H9 (cell line): ENCODE measurements around the gene FASLG. TPM values are rescaled to one million over a fixed set of nuclear protein-coding genes. Genes with fewer than 3 reads are reported as not detected.

Experiments
- DNase-seq: peaks from one replicate; pipeline ENCODE4 v3.0.0-alpha.2; 2017
- H2AFZ ChIP-seq: one replicate; pipeline ENCODE4 v1.6.1; 2013; ENCODE audit warnings: mild to moderate bottlenecking, low read length, control low read depth, moderate library complexity
- H2AK5ac ChIP-seq: 2 replicates; pipeline ENCODE4 v1.6.1; 2013; ENCODE audit warnings: low read length, control low read depth, mixed read lengths; ENCODE audit not compliant: insufficient read length
- H2BK120ac ChIP-seq: one replicate; pipeline ENCODE4 v1.6.1; 2013; ENCODE audit warnings: low read depth, mild to moderate bottlenecking, low read length, control low read depth, inconsistent platforms; ENCODE audit not compliant: poor library complexity, severe bottlenecking
- H2BK12ac ChIP-seq: 2 replicates; pipeline ENCODE4 v1.6.1; 2013; ENCODE audit warnings: low read length, control low read depth, mixed read lengths, low read depth; ENCODE audit not compliant: insufficient read length
- H2BK15ac ChIP-seq: 2 replicates; pipeline ENCODE4 v1.6.1; 2013; ENCODE audit warnings: low read depth, low read length, control low read depth
- H2BK20ac ChIP-seq: one replicate; pipeline ENCODE4 v1.6.1; 2013; ENCODE audit warnings: low read depth, mild to moderate bottlenecking, low read length, control low read depth, inconsistent platforms; ENCODE audit not compliant: poor library complexity, severe bottlenecking
- H2BK5ac ChIP-seq: 2 replicates; pipeline ENCODE4 v1.6.1; 2013; ENCODE audit warnings: low read length, control low read depth, mixed read lengths; ENCODE audit not compliant: insufficient read length
- H3K14ac ChIP-seq: 2 replicates; pipeline ENCODE4 v1.6.1; 2013; ENCODE audit warnings: low read length, control low read depth; ENCODE audit not compliant: insufficient read depth
- H3K18ac ChIP-seq: 2 replicates; pipeline ENCODE4 v1.6.1; 2013; ENCODE audit warnings: low read depth, mild to moderate bottlenecking, mixed read lengths, low read length, control low read depth; ENCODE audit not compliant: insufficient read length
- H3K23ac ChIP-seq: 2 replicates; pipeline ENCODE4 v1.6.1; 2013; ENCODE audit warnings: low read length, control low read depth, mixed read lengths, low read depth; ENCODE audit not compliant: insufficient read length
- H3K23me2 ChIP-seq: 2 replicates; pipeline ENCODE4 v1.6.1; 2013; ENCODE audit warnings: low read depth, mild to moderate bottlenecking, mixed read lengths, low read length, control low read depth; ENCODE audit not compliant: insufficient read length, poor library complexity, severe bottlenecking
- H3K27ac ChIP-seq: 2 replicates; pipeline ENCODE4 v1.5.1; 2013; ENCODE audit warnings: low read length, control low read depth, mixed read lengths, low read depth; ENCODE audit not compliant: insufficient read length
- H3K27me3 ChIP-seq: 2 replicates; pipeline ENCODE4 v1.6.1; 2013; ENCODE audit warnings: low read length, control low read depth, inconsistent platforms; ENCODE audit not compliant: insufficient read depth
- H3K4ac ChIP-seq: 2 replicates; pipeline ENCODE4 v1.6.1; 2013; ENCODE audit warnings: low read depth, mild to moderate bottlenecking, control low read depth, inconsistent platforms, low read length, moderate library complexity
- H3K4me1 ChIP-seq: 2 replicates; pipeline ENCODE4 v1.6.1; 2013; ENCODE audit warnings: low read length, control low read depth, inconsistent platforms; ENCODE audit not compliant: insufficient read depth
- H3K4me2 ChIP-seq: 2 replicates; pipeline ENCODE4 v1.6.1; 2013; ENCODE audit warnings: low read length, control low read depth, mixed read lengths; ENCODE audit not compliant: insufficient read length, insufficient read depth
- H3K56ac ChIP-seq: 2 replicates; pipeline ENCODE4 v1.6.1; 2013; ENCODE audit warnings: low read depth, mild to moderate bottlenecking, mixed read lengths, low read length, control low read depth; ENCODE audit not compliant: insufficient read length
- H3K79me1 ChIP-seq: 2 replicates; pipeline ENCODE4 v1.6.1; 2013; ENCODE audit warnings: low read depth, mild to moderate bottlenecking, moderate library complexity, low read length, control low read depth, inconsistent platforms; ENCODE audit not compliant: insufficient read depth, poor library complexity, severe bottlenecking
- H3K79me2 ChIP-seq: 2 replicates; pipeline ENCODE4 v1.6.1; 2013; ENCODE audit warnings: low read length, control low read depth, inconsistent platforms; ENCODE audit not compliant: insufficient read depth
- H3K9ac ChIP-seq: 2 replicates; pipeline ENCODE4 v1.6.1; 2013; ENCODE audit warnings: low read length, control low read depth, mixed read lengths; ENCODE audit not compliant: insufficient read length; ENCODE audit errors: extremely low read depth
- H3K9me3 ChIP-seq: one replicate; pipeline ENCODE4 v1.6.1; 2013; ENCODE audit warnings: low read depth, low read length, inconsistent platforms; ENCODE audit not compliant: control insufficient read depth
- H3T11ph ChIP-seq: one replicate; pipeline ENCODE4 v1.6.1; 2013; ENCODE audit warnings: mild to moderate bottlenecking, low read length, control low read depth, inconsistent platforms
- H4K20me1 ChIP-seq: one replicate; pipeline ENCODE4 v1.6.1; 2013; ENCODE audit not compliant: control insufficient read depth, insufficient read length, insufficient read depth
- H4K5ac ChIP-seq: 2 replicates; pipeline ENCODE4 v1.6.1; 2013; ENCODE audit warnings: low read depth, mild to moderate bottlenecking, mixed read lengths, low read length, control low read depth; ENCODE audit not compliant: insufficient read length
- H4K8ac ChIP-seq: replicated peaks from 2 replicates; pipeline ENCODE4 v1.6.1; 2013; ENCODE audit warnings: low read length, control low read depth, mixed read lengths, low read depth; ENCODE audit not compliant: insufficient read length
- H4K91ac ChIP-seq: 2 replicates; pipeline ENCODE4 v1.6.1; 2013; ENCODE audit warnings: low read depth, mild to moderate bottlenecking, moderate library complexity, mixed read lengths, low read length, control low read depth; ENCODE audit not compliant: insufficient read length
- H3K27ac Mint-ChIP-seq, 3 experiments: 2 replicates in 2 of 3; 3 replicates in 1 of 3; pipeline ENCODE4 v1.8.0; 2020 to 2021; ENCODE audit warnings: mixed read lengths in 3 of 3, mild to moderate bottlenecking in 1 of 3, moderate library complexity in 1 of 3
- H3K27me3 Mint-ChIP-seq: 2 replicates; pipeline ENCODE4 v1.8.0; 2021; ENCODE audit warnings: low read depth, mild to moderate bottlenecking, moderate library complexity, mixed read lengths
- H3K36me3 Mint-ChIP-seq, 3 experiments: 2 replicates in 2 of 3; 3 replicates in 1 of 3; pipeline ENCODE4 v1.8.0; 2020 to 2021; ENCODE audit warnings: low read depth in 3 of 3, mixed read lengths in 3 of 3; ENCODE audit not compliant: insufficient read depth in 1 of 3
- H3K4me1 Mint-ChIP-seq, 2 experiments: 2 replicates each; pipeline ENCODE4 v1.8.0; 2020; ENCODE audit warnings: mixed read lengths in 2 of 2
- H3K4me3 Mint-ChIP-seq, 2 experiments: 2 replicates in 1 of 2; 3 replicates in 1 of 2; pipeline ENCODE4 v1.8.0; 2020 to 2021; ENCODE audit warnings: mild to moderate bottlenecking in 2 of 2, mixed read lengths in 2 of 2, moderate library complexity in 1 of 2
- H3K9me3 Mint-ChIP-seq, 2 experiments: 2 replicates in 1 of 2; 3 replicates in 1 of 2; pipeline ENCODE4 v1.8.0; 2020; ENCODE audit warnings: mild to moderate bottlenecking in 2 of 2, mixed read lengths in 2 of 2, moderate library complexity in 1 of 2
- WGBS: extraction: QIAGEN DNeasy Blood & Tissue Kit; methylation state at CpG from one replicate; pipeline ENCODE4 v1.1.7; 2013; ENCODE audit warnings: missing lambda C conversion rate, low lambda C conversion rate, mixed read lengths; ENCODE audit not compliant: insufficient read length; ENCODE audit errors: extremely low coverage; 5-methylcytosine and 5-hydroxymethylcytosine counted together
- total RNA-seq: library from RNA; stranded (reverse); gene quantifications from 2 replicates; pipeline ENCODE4 v1.2.1, GENCODE V29; 2021
- TF ChIP-seq, protein P1 (sequence below): fragments of 200-600 bp; sonication (generic); conservative IDR thresholded peaks from 3 replicates; pipeline ENCODE4 v1.8.0; 2021; ENCODE audit warnings: antibody characterized with exemption, mild to moderate bottlenecking

FASLG gene
- total RNA-seq, 1 experiment from 2014 or later: not detected

DNA sequence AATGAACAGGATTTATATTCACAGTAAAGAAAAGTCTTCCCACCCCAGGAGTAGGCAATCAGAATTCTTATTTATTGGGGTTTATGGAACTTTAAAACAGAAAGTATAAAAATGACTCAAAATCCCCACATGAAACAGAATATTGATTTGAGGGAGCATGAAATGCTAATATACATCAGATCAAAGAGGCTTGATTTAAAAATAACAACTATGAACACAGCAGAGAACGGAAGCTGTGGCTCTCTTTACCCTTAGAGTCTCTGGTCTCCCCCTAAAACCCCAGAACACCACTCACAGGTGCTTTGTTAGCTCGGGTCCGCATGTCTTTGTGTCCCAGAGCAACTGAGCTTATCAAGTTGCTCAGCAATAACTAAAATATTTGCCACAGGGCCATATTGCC lies 31.2 kb upstream of the FASLG start:
- Mint-ChIP-seq H3K27ac (no peak overlapping the region), H3K9me3 (peaks cover 16 to 28% of the 10 kb centered on the region in 2 experiments), H3K4me3 (no peak overlapping the region), H3K27me3 (no peaks in the 10 kb centered on the region; the same call in 1 of the 2 replicates), H3K4me1 (peaks cover 0 to 5% of the 10 kb centered on the region in 2 experiments; a peak in 2 of 4 replicates), H3K36me3 (peaks cover 2 to 13% (median 7%) of the 10 kb centered on the region in 3 experiments)
- Histone ChIP-seq H4K20me1 (no peaks in the 10 kb centered on the region), H2BK15ac (no peak overlapping the region), H3K79me1 (no peaks in the 10 kb centered on the region), H4K5ac (no peak overlapping the region), H2BK5ac (no peak overlapping the region), H3K56ac (no peak overlapping the region), H3K23me2 (no peaks in the 10 kb centered on the region), H2AFZ (no peak overlapping the region), H3K9me3 (no peaks in the 10 kb centered on the region), H3T11ph (no peak overlapping the region), H2AK5ac (no peak overlapping the region), H3K14ac (no peak overlapping the region), H3K4me2 (no peak overlapping the region), H3K27ac (no peak overlapping the region), H2BK120ac (no peak overlapping the region), H3K18ac (no peak overlapping the region), H3K27me3 (no peaks in the 10 kb centered on the region), H2BK12ac (no peak overlapping the region), H2BK20ac (no peak overlapping the region), H3K79me2 (no peaks in the 10 kb centered on the region), H3K23ac (no peak overlapping the region), H3K4me1 (no peaks in the 10 kb centered on the region), H4K91ac (no peak overlapping the region), H4K8ac (no peak overlapping the region), H3K4ac (no peak overlapping the region), H3K9ac (no peak overlapping the region)
- TF ChIP-seq, protein P1, sequence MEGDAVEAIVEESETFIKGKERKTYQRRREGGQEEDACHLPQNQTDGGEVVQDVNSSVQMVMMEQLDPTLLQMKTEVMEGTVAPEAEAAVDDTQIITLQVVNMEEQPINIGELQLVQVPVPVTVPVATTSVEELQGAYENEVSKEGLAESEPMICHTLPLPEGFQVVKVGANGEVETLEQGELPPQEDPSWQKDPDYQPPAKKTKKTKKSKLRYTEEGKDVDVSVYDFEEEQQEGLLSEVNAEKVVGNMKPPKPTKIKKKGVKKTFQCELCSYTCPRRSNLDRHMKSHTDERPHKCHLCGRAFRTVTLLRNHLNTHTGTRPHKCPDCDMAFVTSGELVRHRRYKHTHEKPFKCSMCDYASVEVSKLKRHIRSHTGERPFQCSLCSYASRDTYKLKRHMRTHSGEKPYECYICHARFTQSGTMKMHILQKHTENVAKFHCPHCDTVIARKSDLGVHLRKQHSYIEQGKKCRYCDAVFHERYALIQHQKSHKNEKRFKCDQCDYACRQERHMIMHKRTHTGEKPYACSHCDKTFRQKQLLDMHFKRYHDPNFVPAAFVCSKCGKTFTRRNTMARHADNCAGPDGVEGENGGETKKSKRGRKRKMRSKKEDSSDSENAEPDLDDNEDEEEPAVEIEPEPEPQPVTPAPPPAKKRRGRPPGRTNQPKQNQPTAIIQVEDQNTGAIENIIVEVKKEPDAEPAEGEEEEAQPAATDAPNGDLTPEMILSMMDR: no peak
- DNase-seq: no peak
- no CpG with 5 or more reads among the region's 3 CpGs for WGBS
